ENCODE results near the gene SLC24A4.

DNA sequence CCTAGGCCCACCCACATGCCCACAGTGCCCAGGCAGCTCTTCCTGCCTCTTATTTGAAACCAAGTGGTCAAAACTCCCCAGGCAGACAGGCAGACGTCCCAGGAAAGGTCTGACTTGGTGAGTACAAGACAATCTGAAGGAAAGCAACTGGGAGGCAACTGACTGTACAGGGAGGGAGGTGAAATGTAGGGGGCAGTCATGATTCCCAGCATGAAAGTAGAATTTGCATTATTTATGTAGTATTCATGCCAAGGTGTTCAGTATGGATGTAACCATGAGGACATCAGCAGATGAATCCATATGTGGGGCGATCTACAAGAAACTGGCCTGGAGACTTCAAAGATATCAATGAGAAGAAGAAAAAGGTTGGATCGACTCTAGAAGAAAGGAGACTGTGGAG, 46.1 kb downstream of the SLC24A4 start:
- no peak for TF ChIP-seq CTCF (IDR thresholded peaks at IDR 0.05 in 8 of 11, conservative IDR thresholded peaks at IDR 0.05 in 3 of 11)
- no peak for TF ChIP-seq POLR2AphosphoS5 (IDR thresholded peaks at IDR 0.05)

All from spleen (tissue), 7 donors.